Measurements from ENCODE around the gene CDK6.
"Not testable (repeated sequence)": the region's sequence is repeated elsewhere in the genome, so short reads cannot be mapped to it uniquely, and the experiment has no call there.

Gene CDK6

GRCh38 chr7:92836489-92836999 is at the start of gene CDK6:
Gene CDK6, minus strand, starts transcription at chr7:92836573. Its CDS starts 3,250 bp downstream, at chr7:92833323.
- H3K4me3 ChIP-seq (ENCODE audit: low read length) = peak within 1 kb of the TSS; percentile 74
- TF ChIP-seq CTCF (conservative IDR thresholded peaks at IDR 0.05; ENCODE audit: low read depth, low read length) = no peak
- DNase-seq (ENCODE audit: low read depth) = no peak

GRCh38 chr7:92886039-92886438 is 49.7 kb upstream of the CDK6 start:
- H3K4me3 ChIP-seq (ENCODE audit: low read length); DNase-seq (ENCODE audit: low read depth): not testable (repeated sequence)

GRCh38 chr7:92884218-92884617 is 47.8 kb upstream of the CDK6 start:
- no peak for TF ChIP-seq CTCF (conservative IDR thresholded peaks at IDR 0.05; ENCODE audit: low read depth, low read length)
- no peak for DNase-seq (ENCODE audit: low read depth)
- H3K4me3 ChIP-seq (ENCODE audit: low read length) = no peak overlapping the region

- DNase-seq (ENCODE audit: low read depth) = no peak
- no peak for TF ChIP-seq CTCF (conservative IDR thresholded peaks at IDR 0.05; ENCODE audit: low read depth, low read length)
- H3K4me3 ChIP-seq (ENCODE audit: low read length) = no peak overlapping the region
Measured at GRCh38 chr7:92882760-92883159, 46.4 kb upstream of the CDK6 start.

GRCh38 chr7:92881091-92881485 is 44.7 kb upstream of the CDK6 start:
- TF ChIP-seq CTCF (conservative IDR thresholded peaks at IDR 0.05; ENCODE audit: low read depth, low read length) = no peak
- no peak for DNase-seq (ENCODE audit: low read depth)
- H3K4me3 ChIP-seq (ENCODE audit: low read length) = no peak overlapping the region

GRCh38 chr7:92880212-92881090 is 44.1 kb upstream of the CDK6 start:
- no peak for DNase-seq (ENCODE audit: low read depth)
- H3K4me3 ChIP-seq (ENCODE audit: low read length) = no peak overlapping the region
- TF ChIP-seq CTCF (conservative IDR thresholded peaks at IDR 0.05; ENCODE audit: low read depth, low read length) = peak; percentile 30

- DNase-seq (ENCODE audit: low read depth) = no peak
- H3K4me3 ChIP-seq (ENCODE audit: low read length) = no peak overlapping the region
- no peak for TF ChIP-seq CTCF (conservative IDR thresholded peaks at IDR 0.05; ENCODE audit: low read depth, low read length)
Measured at GRCh38 chr7:92877367-92877766, 41.0 kb upstream of the CDK6 start.

All from retinal pigment epithelial cell (primary cell).